UCSD-AML1 (cell line): ENCODE measurements around the gene HDAC8.

Experiments used
- DNase-seq: peaks from one replicate; lab custom pipeline; 2025; ENCODE audit not compliant: unreplicated experiment; lab: John Stamatoyannopoulos, UW

The HDAC8 gene

GRCh38 chrX:72382202-72382595, 190.4 kb downstream of the HDAC8 start:
- no peak for DNase-seq

- DNase-seq = no peak
Measured at GRCh38 chrX:72381439-72382201, 191.0 kb downstream of the HDAC8 start.

GRCh38 chrX:72376124-72376523, 196.5 kb downstream of the HDAC8 start:
- no peak for DNase-seq

GRCh38 chrX:72373136-72373535, 199.5 kb downstream of the HDAC8 start:
- DNase-seq = no peak

GRCh38 chrX:72372735-72373134, 199.9 kb downstream of the HDAC8 start:
- no peak for DNase-seq

GRCh38 chrX:72371405-72371804, 201.2 kb downstream of the HDAC8 start:
- DNase-seq = no peak

GRCh38 chrX:72368796-72369195, 203.8 kb downstream of the HDAC8 start:
- no peak for DNase-seq

- no peak for DNase-seq
Measured at GRCh38 chrX:72367516-72367915, 205.1 kb downstream of the HDAC8 start.

- DNase-seq = no peak
Measured at GRCh38 chrX:72366701-72367454, 205.8 kb downstream of the HDAC8 start.

- DNase-seq = no peak
Measured at GRCh38 chrX:72366178-72366577, 206.5 kb downstream of the HDAC8 start.

- DNase-seq = no peak
Measured at GRCh38 chrX:72365126-72365525, 207.5 kb downstream of the HDAC8 start.

- DNase-seq = no peak
Measured at GRCh38 chrX:72360326-72360725, 212.3 kb downstream of the HDAC8 start.

- DNase-seq = no peak
Measured at GRCh38 chrX:72358313-72358712, 214.3 kb downstream of the HDAC8 start.

GRCh38 chrX:72352786-72353185, 219.9 kb downstream of the HDAC8 start:
- no peak for DNase-seq

GRCh38 chrX:72351606-72352334, 220.9 kb downstream of the HDAC8 start:
- DNase-seq = no peak

- DNase-seq = no peak
Measured at GRCh38 chrX:72349190-72349589, 223.5 kb downstream of the HDAC8 start.

GRCh38 chrX:72348247-72348979, 224.2 kb downstream of the HDAC8 start:
- DNase-seq = no peak

GRCh38 chrX:72347366-72347765, 225.3 kb downstream of the HDAC8 start:
- no peak for DNase-seq

- DNase-seq = no peak
Measured at GRCh38 chrX:72346302-72346949, 226.2 kb downstream of the HDAC8 start.

GRCh38 chrX:72340626-72341025, 232.0 kb downstream of the HDAC8 start:
- no peak for DNase-seq

GRCh38 chrX:72340041-72340440, 232.6 kb downstream of the HDAC8 start:
- no peak for DNase-seq
